ENCODE results near the gene CDK6. TPM values are rescaled to one million over a fixed set of nuclear protein-coding genes. Genes with fewer than 3 reads are reported as not detected.

The CDK6 gene
- total RNA-seq, 4 donors from 2014 or later = 11.2 to 18.5 (median 13.2) TPM

- no peaks in the 10 kb centered on the region for H3K9me3 ChIP-seq
- no peak for TF ChIP-seq POLR2A (IDR thresholded peaks at IDR 0.05)
- TF ChIP-seq, protein P1, sequence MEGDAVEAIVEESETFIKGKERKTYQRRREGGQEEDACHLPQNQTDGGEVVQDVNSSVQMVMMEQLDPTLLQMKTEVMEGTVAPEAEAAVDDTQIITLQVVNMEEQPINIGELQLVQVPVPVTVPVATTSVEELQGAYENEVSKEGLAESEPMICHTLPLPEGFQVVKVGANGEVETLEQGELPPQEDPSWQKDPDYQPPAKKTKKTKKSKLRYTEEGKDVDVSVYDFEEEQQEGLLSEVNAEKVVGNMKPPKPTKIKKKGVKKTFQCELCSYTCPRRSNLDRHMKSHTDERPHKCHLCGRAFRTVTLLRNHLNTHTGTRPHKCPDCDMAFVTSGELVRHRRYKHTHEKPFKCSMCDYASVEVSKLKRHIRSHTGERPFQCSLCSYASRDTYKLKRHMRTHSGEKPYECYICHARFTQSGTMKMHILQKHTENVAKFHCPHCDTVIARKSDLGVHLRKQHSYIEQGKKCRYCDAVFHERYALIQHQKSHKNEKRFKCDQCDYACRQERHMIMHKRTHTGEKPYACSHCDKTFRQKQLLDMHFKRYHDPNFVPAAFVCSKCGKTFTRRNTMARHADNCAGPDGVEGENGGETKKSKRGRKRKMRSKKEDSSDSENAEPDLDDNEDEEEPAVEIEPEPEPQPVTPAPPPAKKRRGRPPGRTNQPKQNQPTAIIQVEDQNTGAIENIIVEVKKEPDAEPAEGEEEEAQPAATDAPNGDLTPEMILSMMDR (IDR thresholded peaks at IDR 0.05) = no peak
- no peaks in the 10 kb centered on the region for H3K36me3 ChIP-seq
- intact Hi-C loops (cut with DNase I) = no loop called here
- 93 to 96% methylated on average over 4 of the region's 4 CpGs for WGBS, 2 donors
- DNase-seq = no peak
- H3K4me3 ChIP-seq (replicated peaks in 1 of 3) = no peak overlapping the region
- no peak overlapping the region for H3K27ac ChIP-seq
- H3K4me1 ChIP-seq = peaks cover 0 to 11% of the 10 kb centered on the region in 2 donors
- H3K27me3 ChIP-seq = no peaks in the 10 kb centered on the region
Measured at GRCh38 chr7:92639966-92640365, 196.4 kb downstream of the CDK6 start.

DNA sequence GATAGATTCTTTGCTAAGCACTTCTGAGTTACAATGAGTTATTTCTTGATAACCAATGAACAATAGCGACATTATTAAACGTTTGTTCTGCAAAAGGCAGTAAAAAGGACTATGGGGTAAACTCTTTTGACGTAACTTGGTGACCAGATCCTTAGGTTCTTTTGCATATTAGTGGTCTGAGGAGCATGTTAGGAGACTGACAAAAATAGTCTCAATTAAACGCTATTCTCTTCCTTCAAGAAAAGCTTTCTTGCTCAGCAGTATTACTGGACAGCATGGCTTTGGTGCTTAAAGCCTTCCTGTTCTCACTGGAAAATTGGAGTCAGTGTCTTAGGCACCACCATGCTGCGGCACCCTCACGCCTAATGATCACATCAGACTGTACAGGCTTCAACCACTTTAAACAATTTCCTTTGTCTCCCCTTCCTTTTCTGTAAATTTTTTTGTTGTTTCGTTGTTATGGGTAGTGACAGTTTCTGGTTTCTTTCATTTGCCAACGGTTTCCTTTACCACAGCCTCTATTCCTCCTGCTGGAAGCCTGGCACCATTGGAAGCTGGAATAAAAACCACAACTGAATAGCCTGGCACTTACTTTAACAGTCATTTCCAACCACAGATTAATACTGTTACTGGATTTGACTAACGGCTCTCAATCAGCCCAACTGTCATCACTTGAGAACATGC, 197.0 kb downstream of the CDK6 start:
- Histone ChIP-seq H3K27ac (no peak overlapping the region), H3K4me3 (replicated peaks in 1 of 3) (no peak overlapping the region), H3K27me3 (no peaks in the 10 kb centered on the region), H3K9me3 (no peaks in the 10 kb centered on the region), H3K36me3 (no peaks in the 10 kb centered on the region), H3K4me1 (peaks cover 0 to 11% of the 10 kb centered on the region in 2 donors)
- intact Hi-C loops (cut with DNase I) = no loop called here
- WGBS, 2 donors = 86 to 92% methylated on average over 9 of the region's 9 CpGs
- DNase-seq = no peak
- no peak for TF ChIP-seq POLR2A (IDR thresholded peaks at IDR 0.05)
- TF ChIP-seq, protein P1 (IDR thresholded peaks at IDR 0.05) = no peak

- H3K4me3 ChIP-seq (replicated peaks in 1 of 3) = no peak overlapping the region
- intact Hi-C loops (cut with DNase I) = no loop called here
- 93 to 94% methylated on average over 5 of the region's 5 CpGs for WGBS, 2 donors
- no peak for TF ChIP-seq POLR2A (IDR thresholded peaks at IDR 0.05)
- TF ChIP-seq, protein P1 (IDR thresholded peaks at IDR 0.05) = no peak
- H3K4me1 ChIP-seq = peaks cover 0 to 21% of the 10 kb centered on the region in 2 donors
- no peaks in the 10 kb centered on the region for H3K9me3 ChIP-seq
- DNase-seq = no peak
- no peaks in the 10 kb centered on the region for H3K36me3 ChIP-seq
- H3K27me3 ChIP-seq = no peaks in the 10 kb centered on the region
- H3K27ac ChIP-seq = no peak overlapping the region
Measured at GRCh38 chr7:92636018-92636560, 200.3 kb downstream of the CDK6 start.

DNA sequence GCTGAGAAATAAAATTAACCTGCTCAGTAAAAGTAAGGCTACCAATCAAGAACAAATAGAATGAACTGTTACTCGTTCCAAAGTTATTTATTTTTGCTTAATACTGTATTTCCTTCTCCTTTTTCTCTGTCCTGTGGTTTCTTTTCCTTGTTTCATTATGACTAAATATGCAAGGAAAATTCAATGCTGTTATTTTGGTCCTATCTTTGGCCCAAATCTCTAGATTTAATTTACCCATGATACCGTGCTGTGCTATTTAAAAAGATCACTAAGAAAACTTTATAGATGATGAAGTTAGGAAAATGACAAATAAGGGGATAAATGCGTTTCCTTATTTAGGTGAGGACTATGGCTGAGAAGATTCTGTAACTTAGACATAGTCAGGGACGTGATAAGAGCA, 200.8 kb downstream of the CDK6 start:
- DNase-seq = no peak
- Histone ChIP-seq H3K27me3 (no peaks in the 10 kb centered on the region), H3K4me1 (peaks cover 0 to 21% of the 10 kb centered on the region in 2 donors), H3K4me3 (replicated peaks in 1 of 3) (no peak overlapping the region), H3K36me3 (no peaks in the 10 kb centered on the region), H3K9me3 (no peaks in the 10 kb centered on the region), H3K27ac (peak overlapping the region in 1 of 3 donors; percentile 24)
- WGBS, 2 donors = 70 to 80% methylated on average over 4 of the region's 4 CpGs
- TF ChIP-seq, protein P1 (IDR thresholded peaks at IDR 0.05) = no peak
- no peak for TF ChIP-seq POLR2A (IDR thresholded peaks at IDR 0.05)
- intact Hi-C loops (cut with DNase I) = no loop called here

DNA sequence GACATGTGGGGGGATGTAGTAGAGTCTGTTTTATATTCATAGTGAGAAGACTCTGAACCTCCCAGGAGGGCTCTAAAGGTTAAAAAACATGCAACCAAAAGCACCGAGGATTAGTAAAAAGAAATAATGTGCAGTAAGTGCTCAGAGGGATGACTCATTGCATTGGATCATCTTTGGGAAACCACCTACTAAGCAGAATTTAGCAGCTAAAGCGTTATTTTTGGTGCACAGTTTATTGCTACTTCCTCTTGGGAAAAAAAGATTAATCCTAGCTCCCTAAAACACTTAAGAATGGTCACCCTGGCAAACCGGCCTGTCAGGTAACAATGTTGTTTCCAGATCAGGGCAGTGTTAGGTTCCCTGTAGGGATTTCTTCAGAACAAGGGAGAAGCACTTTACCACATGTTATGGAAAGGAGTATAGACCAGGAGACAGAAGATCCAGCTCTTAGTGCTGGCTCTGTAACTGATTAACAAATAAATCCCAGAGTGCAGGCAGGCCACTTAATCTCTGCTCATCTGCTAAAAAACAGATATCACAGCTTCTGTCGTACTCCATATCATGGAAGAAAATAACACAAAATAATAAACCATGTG, 201.4 kb downstream of the CDK6 start:
- WGBS, 2 donors = 44 to 54% methylated on average over 4 of the region's 4 CpGs
- Histone ChIP-seq H3K9me3 (no peaks in the 10 kb centered on the region), H3K4me1 (peaks cover 0 to 21% of the 10 kb centered on the region in 2 donors), H3K27me3 (no peaks in the 10 kb centered on the region), H3K27ac (peak overlapping the region in 1 of 3 donors; percentile 24), H3K36me3 (no peaks in the 10 kb centered on the region), H3K4me3 (replicated peaks in 1 of 3) (no peak overlapping the region)
- no peak for TF ChIP-seq POLR2A (IDR thresholded peaks at IDR 0.05)
- TF ChIP-seq, protein P1 (IDR thresholded peaks at IDR 0.05) = no peak
- no peak for DNase-seq
- intact Hi-C loops (cut with DNase I) = no loop called here

Measured in thyroid gland (tissue), 4 donors.